Measurements from ENCODE around the gene AOAH.

Gene AOAH

GRCh38 chr7:36761835-36762234 lies 37.5 kb upstream of the AOAH start:
- no peak overlapping the region for H3K27ac ChIP-seq (ENCODE audit: low read depth, low read length)
- no peaks in the 10 kb centered on the region for H3K79me2 ChIP-seq (ENCODE audit: control insufficient read depth, low read length)
- H3K4me2 ChIP-seq (ENCODE audit: low read length), result no peak overlapping the region

DNA sequence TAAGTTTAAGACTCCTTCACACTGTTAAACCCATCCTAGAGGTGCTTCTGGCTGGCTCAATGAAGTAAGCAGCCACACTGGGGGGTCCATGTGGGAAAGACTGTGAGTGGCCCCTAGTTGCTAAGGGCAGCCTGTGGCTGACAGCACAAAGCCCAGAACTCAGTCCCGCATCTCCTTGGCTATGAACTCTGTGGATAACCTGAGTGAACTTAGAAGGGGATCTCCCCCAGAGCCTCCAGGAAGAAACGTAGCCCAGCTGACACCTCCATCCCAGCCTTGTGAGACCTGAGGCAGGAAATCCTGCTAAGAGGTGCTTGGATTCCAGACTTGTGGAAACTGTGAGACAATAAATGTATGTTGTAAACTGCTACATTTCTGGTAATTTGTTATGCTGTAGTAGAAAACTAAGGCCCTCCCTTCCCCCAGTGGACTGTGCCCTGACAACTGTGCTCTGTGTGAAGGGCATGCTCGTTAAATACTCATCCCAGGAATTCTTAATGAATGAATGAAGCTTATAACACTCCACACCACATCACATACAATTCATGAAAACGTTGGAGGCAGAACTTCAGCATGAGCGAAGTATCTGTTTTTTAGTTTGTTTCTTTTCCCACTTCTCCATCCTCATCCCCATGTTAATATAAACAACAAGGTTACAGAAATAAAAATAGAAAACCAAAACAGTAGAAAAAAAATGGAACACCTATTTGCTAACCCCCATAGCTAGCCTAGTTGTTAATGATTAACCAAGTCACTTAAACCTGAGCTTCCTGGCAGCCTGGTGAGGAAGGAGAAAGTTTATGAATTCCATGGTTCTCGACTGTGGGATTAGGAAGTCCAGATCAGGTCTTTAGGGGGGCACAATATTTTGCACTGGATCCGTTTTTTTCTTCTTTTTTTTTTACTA lies 36.8 kb upstream of the AOAH start:
- no peak overlapping the region for H3K4me2 ChIP-seq (ENCODE audit: low read length)
- no peaks in the 10 kb centered on the region for H3K36me3 ChIP-seq (ENCODE audit: control insufficient read depth, low read length)
- no peaks in the 10 kb centered on the region for H3K4me1 ChIP-seq (ENCODE audit: control insufficient read depth, low read length)
- no peaks in the 10 kb centered on the region for H3K9me3 ChIP-seq (ENCODE audit: control insufficient read depth, insufficient read depth, low read length)
- H3K27me3 ChIP-seq (ENCODE audit: control insufficient read depth, low read length), result peaks cover 3% of the 10 kb centered on the region; the same call in 1 of the 2 replicates
- H3K9me2 ChIP-seq (replicated peaks; ENCODE audit: control insufficient read depth, low read length), result no peaks in the 10 kb centered on the region
- no peak for TF ChIP-seq CTCF (IDR thresholded peaks at IDR 0.05; ENCODE audit: low read depth, low read length, poor library complexity, severe bottlenecking)
- no peak for TF ChIP-seq EZH2phosphoT487 (IDR thresholded peaks at IDR 0.05; ENCODE audit: borderline replicate concordance, low read length)
- no peaks in the 10 kb centered on the region for H4K20me1 ChIP-seq (ENCODE audit: control insufficient read depth, insufficient read depth, low read depth, low read length)
- H3K4me3 ChIP-seq (ENCODE audit: low read length), result no peak overlapping the region
- no peaks in the 10 kb centered on the region for H3K79me2 ChIP-seq (ENCODE audit: control insufficient read depth, low read length)
- no peaks in the 10 kb centered on the region for H3F3A ChIP-seq (ENCODE audit: control insufficient read depth, insufficient read depth)
- no peak overlapping the region for H3K27ac ChIP-seq (ENCODE audit: low read depth, low read length)

More at GRCh38 chr7:36761835-36762234, 37.5 kb upstream of the AOAH start:
- no peaks in the 10 kb centered on the region for H3K9me3 ChIP-seq (ENCODE audit: control insufficient read depth, insufficient read depth, low read length)
- no peaks in the 10 kb centered on the region for H4K20me1 ChIP-seq (ENCODE audit: control insufficient read depth, insufficient read depth, low read depth, low read length)
- no peaks in the 10 kb centered on the region; the same call in 1 of the 2 replicates for H3K27me3 ChIP-seq (ENCODE audit: control insufficient read depth, low read length)
- no peak overlapping the region for H3K4me3 ChIP-seq (ENCODE audit: low read length)
- no peaks in the 10 kb centered on the region for H3K9me2 ChIP-seq (replicated peaks; ENCODE audit: control insufficient read depth, low read length)
- no peaks in the 10 kb centered on the region for H3F3A ChIP-seq (ENCODE audit: control insufficient read depth, insufficient read depth)
- TF ChIP-seq EZH2phosphoT487 (IDR thresholded peaks at IDR 0.05; ENCODE audit: borderline replicate concordance, low read length) (no peak), CTCF (IDR thresholded peaks at IDR 0.05; ENCODE audit: low read depth, low read length, poor library complexity, severe bottlenecking) (no peak)
- no peaks in the 10 kb centered on the region for H3K36me3 ChIP-seq (ENCODE audit: control insufficient read depth, low read length)
- H3K4me1 ChIP-seq (ENCODE audit: control insufficient read depth, low read length), result no peaks in the 10 kb centered on the region

- Histone ChIP-seq H3K27me3 (ENCODE audit: control insufficient read depth, low read length) (peaks cover 9% of the 10 kb centered on the region; the same call in 1 of the 2 replicates), H3F3A (ENCODE audit: control insufficient read depth, insufficient read depth) (no peaks in the 10 kb centered on the region), H3K4me3 (ENCODE audit: low read length) (no peak overlapping the region), H3K79me2 (ENCODE audit: control insufficient read depth, low read length) (no peaks in the 10 kb centered on the region), H3K9me2 (replicated peaks; ENCODE audit: control insufficient read depth, low read length) (no peaks in the 10 kb centered on the region), H3K9me3 (ENCODE audit: control insufficient read depth, insufficient read depth, low read length) (no peaks in the 10 kb centered on the region), H3K4me2 (ENCODE audit: low read length) (no peak overlapping the region), H3K27ac (ENCODE audit: low read depth, low read length) (no peak overlapping the region), H3K4me1 (ENCODE audit: control insufficient read depth, low read length) (peaks cover 6% of the 10 kb centered on the region), H3K36me3 (ENCODE audit: control insufficient read depth, low read length) (no peaks in the 10 kb centered on the region), H4K20me1 (ENCODE audit: control insufficient read depth, insufficient read depth, low read depth, low read length) (no peaks in the 10 kb centered on the region)
- TF ChIP-seq CTCF (IDR thresholded peaks at IDR 0.05; ENCODE audit: low read depth, low read length, poor library complexity, severe bottlenecking) (no peak), EZH2phosphoT487 (IDR thresholded peaks at IDR 0.05; ENCODE audit: borderline replicate concordance, low read length) (no peak)
These were observed 34.6 kb upstream of the AOAH start for GRCh38 chr7:36758879-36759278.

Data from DOHH2 (cell line).